Retina (tissue), 1 donor: Measurements from ENCODE around the gene NRP2.

ENCODE experiments used
- DNase-seq: peaks from one replicate; pipeline ENCODE4 v3.0.0-alpha.2; 2016

Gene NRP2

GRCh38 chr2:205708231-205708631, 25.9 kb downstream of the NRP2 start:
- DNase-seq: no peak

- DNase-seq: no peak
Measured at GRCh38 chr2:205709319-205709718, 27.0 kb downstream of the NRP2 start.

- DNase-seq: no peak
Measured at GRCh38 chr2:205712508-205712907, 30.2 kb downstream of the NRP2 start.

GRCh38 chr2:205713086-205713485, 30.8 kb downstream of the NRP2 start:
- DNase-seq: no peak

- no peak for DNase-seq
Measured at GRCh38 chr2:205714058-205714776, 31.9 kb downstream of the NRP2 start.

- no peak for DNase-seq
Measured at GRCh38 chr2:205714789-205715720, 32.8 kb downstream of the NRP2 start.

- DNase-seq: no peak
Measured at GRCh38 chr2:205715831-205716525, 33.7 kb downstream of the NRP2 start.

- DNase-seq: no peak
Measured at GRCh38 chr2:205717175-205717846, 35.0 kb downstream of the NRP2 start.

GRCh38 chr2:205717999-205718398, 35.7 kb downstream of the NRP2 start:
- DNase-seq: no peak

GRCh38 chr2:205719847-205720246, 37.5 kb downstream of the NRP2 start:
- DNase-seq: no peak

GRCh38 chr2:205720451-205720902, 38.2 kb downstream of the NRP2 start:
- DNase-seq: no peak

- DNase-seq: peak; percentile 64
Measured at GRCh38 chr2:205721057-205721449, 38.8 kb downstream of the NRP2 start.

GRCh38 chr2:205722283-205722918, 40.1 kb downstream of the NRP2 start:
- DNase-seq: no peak

GRCh38 chr2:205723179-205723578, 40.9 kb downstream of the NRP2 start:
- no peak for DNase-seq

GRCh38 chr2:205725059-205725458, 42.8 kb downstream of the NRP2 start:
- DNase-seq: no peak

- no peak for DNase-seq
Measured at GRCh38 chr2:205726506-205726905, 44.2 kb downstream of the NRP2 start.

- DNase-seq: no peak
Measured at GRCh38 chr2:205727174-205727573, 44.9 kb downstream of the NRP2 start.

GRCh38 chr2:205728366-205728765, 46.1 kb downstream of the NRP2 start:
- peak; percentile 47 for DNase-seq

- DNase-seq: no peak
Measured at GRCh38 chr2:205730191-205730590, 47.9 kb downstream of the NRP2 start.

- DNase-seq: no peak
Measured at GRCh38 chr2:205730701-205731582, 48.6 kb downstream of the NRP2 start.

- no peak for DNase-seq
Measured at GRCh38 chr2:205731583-205731981, 49.3 kb downstream of the NRP2 start.
